Endothelial cell of umbilical vein (primary cell): ENCODE data around the gene TFDP1. TPM values are rescaled to one million over a fixed set of nuclear protein-coding genes. Genes with fewer than 3 reads are reported as not detected.

Experiments
- BruUV-seq: library from RNA; stranded (reverse); fragments of 400-500 nt; replicated peaks from 2 replicates; lab custom pipeline; 2021; lab: Mats Ljungman, UMichigan
- CTCF ChIA-PET: fragments of 300-600, 350-600 bp; sonication (Branson Sonifier 250); formaldehyde crosslinking; loops from one replicate; lab custom pipeline; 2021; ENCODE audit warnings: antibody characterized with exemption, inconsistent platforms; lab: Charles Lee
- POLR2A ChIA-PET: fragments of 300-600, 350-600 bp; sonication (Branson Sonifier 250); formaldehyde crosslinking; loops from one replicate; lab custom pipeline; 2021; ENCODE audit warnings: antibody characterized with exemption, inconsistent platforms; lab: Charles Lee
- DNase-seq: peaks from one replicate; pipeline ENCODE4 v3.0.0-alpha.2; 2011; ENCODE audit warnings: low read depth, low spot score
- FAIRE-seq: peaks from 2 replicates; lab custom pipeline; 2011; peaks lifted over from hg19 to GRCh38; lab: Jason Lieb, UNC
- H2AFZ ChIP-seq: 2 replicates; pipeline ENCODE4 v1.6.0; 2012; ENCODE audit warnings: low read depth, low read length, control low read depth, inconsistent platforms
- H3K27ac ChIP-seq: 2 replicates; pipeline ENCODE4 v1.5.1; 2011; ENCODE audit warnings: low read depth, mild to moderate bottlenecking, control low read depth, low read length, moderate library complexity; ENCODE audit not compliant: insufficient read depth
- H3K27me3 ChIP-seq, 2 experiments: 2 replicates each; pipeline versions ENCODE4 v1.6.0 to v1.6.1; 2011; ENCODE audit warnings: low read length in 2 of 2, mixed read lengths in 1 of 2; ENCODE audit not compliant: control insufficient read depth in 2 of 2, insufficient read depth in 2 of 2
- H3K36me3 ChIP-seq, 2 experiments: 2 replicates in 1 of 2; 3 replicates in 1 of 2; pipeline ENCODE4 v1.5.1; 2011; ENCODE audit warnings: low read length in 2 of 2, mild to moderate bottlenecking in 1 of 2, moderate library complexity in 1 of 2; ENCODE audit not compliant: control insufficient read depth in 2 of 2, insufficient read depth in 2 of 2; ENCODE audit errors: extremely low read depth in 1 of 2
- H3K4me1 ChIP-seq: 3 replicates; pipeline ENCODE4 v1.5.1; 2011; ENCODE audit warnings: mild to moderate bottlenecking, low read length; ENCODE audit not compliant: control insufficient read depth, insufficient read depth; ENCODE audit errors: extremely low read depth
- H3K4me2 ChIP-seq: 2 replicates; pipeline ENCODE4 v1.6.1; 2011; ENCODE audit warnings: low read length, control low read depth, mixed read lengths; ENCODE audit not compliant: insufficient read depth
- H3K4me3 ChIP-seq, 3 experiments: fragments of 200-600 bp in 1 of 3; sonication (generic), shearing (Covaris generic) in 1 of 3; replicated peaks in 1 of 3; 2 replicates each; pipeline ENCODE4 v1.5.1; 2011 to 2016; ENCODE audit warnings: control low read depth in 3 of 3, low read length in 3 of 3, mild to moderate bottlenecking in 2 of 3, inconsistent platforms in 1 of 3, low read depth in 1 of 3, moderate library complexity in 1 of 3; ENCODE audit not compliant: insufficient read depth in 1 of 3
- H3K79me2 ChIP-seq: 2 replicates; pipeline ENCODE4 v1.6.0; 2012; ENCODE audit warnings: low read length, inconsistent platforms; ENCODE audit not compliant: control insufficient read depth, insufficient read depth
- H3K9ac ChIP-seq: replicated peaks from 2 replicates; pipeline ENCODE3; 2011; ENCODE audit warnings: low read length, control low read depth; ENCODE audit not compliant: insufficient read depth; ENCODE audit errors: extremely low read depth
- H3K9me1 ChIP-seq: replicated peaks from 3 replicates; pipeline ENCODE4 v1.6.0; 2011; ENCODE audit warnings: mild to moderate bottlenecking, low read length; ENCODE audit not compliant: control insufficient read depth, insufficient read depth; ENCODE audit errors: extremely low read depth
- H3K9me3 ChIP-seq: replicated peaks from 2 replicates; pipeline ENCODE4 v1.5.1; 2012; ENCODE audit warnings: low read length, inconsistent platforms; ENCODE audit not compliant: control insufficient read depth, insufficient read depth
- H4K20me1 ChIP-seq: replicated peaks from 2 replicates; pipeline ENCODE3; 2011; ENCODE audit warnings: mild to moderate bottlenecking, low read length; ENCODE audit not compliant: control insufficient read depth, insufficient read depth; ENCODE audit errors: extremely low read depth
- EZH2 ChIP-seq: IDR thresholded peaks from 2 replicates; pipeline ENCODE4 v1.6.1; 2012; ENCODE audit warnings: borderline replicate concordance, low read depth, mild to moderate bottlenecking, moderate library complexity, low read length, inconsistent platforms; ENCODE audit not compliant: severe bottlenecking
- FOS ChIP-seq: IDR thresholded peaks from 2 replicates; pipeline ENCODE4 v1.6.1; 2011; ENCODE audit warnings: mild to moderate bottlenecking, low read length, moderate library complexity, borderline replicate concordance; ENCODE audit not compliant: insufficient read depth
- GATA2 ChIP-seq: IDR thresholded peaks from 2 replicates; pipeline ENCODE4 v1.7.0; 2011; ENCODE audit warnings: low read depth, mild to moderate bottlenecking, moderate library complexity, mixed read lengths, low read length; ENCODE audit not compliant: insufficient read length, insufficient read depth
- JUN ChIP-seq: IDR thresholded peaks from 2 replicates; pipeline ENCODE4 v1.6.1; 2011; ENCODE audit warnings: borderline replicate concordance, low read depth; ENCODE audit not compliant: insufficient read length, insufficient read depth
- MYC ChIP-seq: IDR thresholded peaks from one replicate; pipeline ENCODE4 v1.6.1; 2011; ENCODE audit warnings: mild to moderate bottlenecking, low read depth, low read length
- POLR2A ChIP-seq: IDR thresholded peaks from 2 replicates; pipeline ENCODE4 v1.6.1; 2012; ENCODE audit warnings: low read depth, mild to moderate bottlenecking, control low read depth, low read length
- POLR2AphosphoS5 ChIP-seq: IDR thresholded peaks from 2 replicates; pipeline ENCODE4 v1.6.1; 2012; ENCODE audit warnings: low read depth, mild to moderate bottlenecking, control low read depth, low read length, moderate library complexity; ENCODE audit not compliant: insufficient read depth
- dilution Hi-C: fragments of 300-500 bp; cut with MboI; formaldehyde crosslinking; loops from one replicate; pipeline ENCODE4 v1.15.0; 2019; ENCODE audit warnings: low sequenced_read_pairs; ENCODE audit not compliant: extremely low pct_ligation_motif_present
- intact Hi-C: fragments of 100-400 bp; cut with micrococcal nuclease; formaldehyde crosslinking; loops from one replicate; pipeline ENCODE4 v1.10.0; 2022
- polyA plus RNA-seq, 4 experiments: library from polyadenylated mRNA; depleted of rRNA in 3 of 4; stranded (reverse) in 3 of 4; unstranded in 1 of 4; fragments of >200 nt; gene quantifications; 2 replicates each; pipeline versions ENCODE4 v1.2.1 to v1.2.3, GENCODE V29; 2011 to 2012; ENCODE audit warnings: missing spikeins in 1 of 4
- total RNA-seq: library from RNA; stranded (reverse); gene quantifications from 2 replicates; pipeline ENCODE4 v1.2.3, GENCODE V29; 2021
- TF ChIP-seq, protein P1 (sequence below), 2 donors: IDR thresholded peaks; 1 replicate in 1 of 2; 2 replicates in 1 of 2; pipeline ENCODE4 v1.5.1; 2011; ENCODE audit warnings: low read length in 2 of 2, mild to moderate bottlenecking in 2 of 2, moderate library complexity in 2 of 2, control low read depth in 1 of 2, inconsistent platforms in 1 of 2, low read depth in 1 of 2; ENCODE audit not compliant: insufficient read depth in 1 of 2; ENCODE audit errors: extremely low read depth in 1 of 2
- TF ChIP-seq, protein P2 (sequence below): IDR thresholded peaks from 2 replicates; pipeline ENCODE4 v1.6.1; 2011; ENCODE audit not compliant: insufficient read depth, insufficient read length

TFDP1 gene
- total and polyA plus RNA-seq, 2 donors (not counting 3 experiments of a cell fraction or from before 2014, with no cell fraction given), result 64.3 to 137 TPM

GRCh38 chr13:113617961-113618360 lies 33.4 kb downstream of the TFDP1 start:
- no peak for DNase-seq
- intact Hi-C loops (no loop called here), dilution Hi-C loops (no loop called here)
- no peak overlapping the region for H3K4me2 ChIP-seq
- no peaks in the 10 kb centered on the region for H3K9me1 ChIP-seq
- H3K9ac ChIP-seq, result no peak overlapping the region
- H3K79me2 ChIP-seq, result peaks cover 70% of the 10 kb centered on the region
- no peaks in the 10 kb centered on the region for H4K20me1 ChIP-seq
- FAIRE-seq, result no peak
- H3K9me3 ChIP-seq, result no peaks in the 10 kb centered on the region
- H2AFZ ChIP-seq, result no peak overlapping the region
- H3K4me1 ChIP-seq, result no peaks in the 10 kb centered on the region
- BruUV-seq, result no TSS peak
- no peak overlapping the region for H3K4me3 ChIP-seq
- POLR2A ChIA-PET, result no interaction called here
- no peak for TF ChIP-seq JUN
- TF ChIP-seq, protein P1, sequence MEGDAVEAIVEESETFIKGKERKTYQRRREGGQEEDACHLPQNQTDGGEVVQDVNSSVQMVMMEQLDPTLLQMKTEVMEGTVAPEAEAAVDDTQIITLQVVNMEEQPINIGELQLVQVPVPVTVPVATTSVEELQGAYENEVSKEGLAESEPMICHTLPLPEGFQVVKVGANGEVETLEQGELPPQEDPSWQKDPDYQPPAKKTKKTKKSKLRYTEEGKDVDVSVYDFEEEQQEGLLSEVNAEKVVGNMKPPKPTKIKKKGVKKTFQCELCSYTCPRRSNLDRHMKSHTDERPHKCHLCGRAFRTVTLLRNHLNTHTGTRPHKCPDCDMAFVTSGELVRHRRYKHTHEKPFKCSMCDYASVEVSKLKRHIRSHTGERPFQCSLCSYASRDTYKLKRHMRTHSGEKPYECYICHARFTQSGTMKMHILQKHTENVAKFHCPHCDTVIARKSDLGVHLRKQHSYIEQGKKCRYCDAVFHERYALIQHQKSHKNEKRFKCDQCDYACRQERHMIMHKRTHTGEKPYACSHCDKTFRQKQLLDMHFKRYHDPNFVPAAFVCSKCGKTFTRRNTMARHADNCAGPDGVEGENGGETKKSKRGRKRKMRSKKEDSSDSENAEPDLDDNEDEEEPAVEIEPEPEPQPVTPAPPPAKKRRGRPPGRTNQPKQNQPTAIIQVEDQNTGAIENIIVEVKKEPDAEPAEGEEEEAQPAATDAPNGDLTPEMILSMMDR (IDR thresholded peaks at IDR 0.05; ENCODE audit: extremely low read depth in 1 of 2, insufficient read depth in 1 of 2, low read depth in 1 of 2, low read length in 2 of 2), result no peak
- no peak for TF ChIP-seq EZH2
- TF ChIP-seq MYC, result no peak
- no peak for TF ChIP-seq GATA2
- TF ChIP-seq POLR2AphosphoS5, result no peak
- TF ChIP-seq, protein P2, sequence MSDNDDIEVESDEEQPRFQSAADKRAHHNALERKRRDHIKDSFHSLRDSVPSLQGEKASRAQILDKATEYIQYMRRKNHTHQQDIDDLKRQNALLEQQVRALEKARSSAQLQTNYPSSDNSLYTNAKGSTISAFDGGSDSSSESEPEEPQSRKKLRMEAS, result no peak
- TF ChIP-seq FOS, result no peak
- no peak for TF ChIP-seq POLR2A
- peaks cover 0 to 4% of the 10 kb centered on the region in 2 experiments for H3K36me3 ChIP-seq
- H3K27me3 ChIP-seq, result no peaks in the 10 kb centered on the region
- CTCF ChIA-PET, result no interaction called here
- H3K27ac ChIP-seq, result no peak overlapping the region
